Measurements from ENCODE around the gene DRG2. TPM values are rescaled to one million over a fixed set of nuclear protein-coding genes. Genes with fewer than 3 reads are reported as not detected.

The DRG2 gene
- total RNA-seq, 2 donors from 2014 or later: 43.6 to 52.3 TPM

DNA sequence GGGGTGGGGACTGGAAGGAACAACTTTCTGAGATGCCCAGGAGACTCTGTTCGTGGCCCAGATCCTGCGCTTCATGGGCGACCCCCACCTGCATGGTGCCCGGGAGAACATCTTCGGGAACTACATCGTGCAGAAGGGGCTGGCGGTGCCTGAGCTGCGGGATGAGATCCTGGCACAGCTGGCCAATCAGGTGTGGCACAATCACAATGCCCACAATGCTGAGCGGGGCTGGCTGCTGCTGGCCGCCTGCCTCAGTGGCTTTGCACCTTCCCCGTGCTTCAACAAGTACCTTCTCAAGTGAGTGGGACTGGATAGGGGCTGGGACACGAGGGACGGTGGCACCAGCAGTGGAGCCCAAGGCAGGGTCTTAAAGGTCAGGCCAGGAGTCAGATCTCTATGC lies 58.1 kb downstream of the DRG2 start:
- Mint-ChIP-seq H3K4me1 (peaks cover 4% of the 10 kb centered on the region), H3K27ac (no peak overlapping the region), H3K27me3 (peaks cover 2% of the 10 kb centered on the region), H3K36me3 (ENCODE audit: low read depth) (no peaks in the 10 kb centered on the region), H3K4me3 (no peak overlapping the region)
- no peaks in the 10 kb centered on the region for H3K9me3 ChIP-seq (ENCODE audit: control insufficient read depth, low read length, poor library complexity, severe bottlenecking)
- DNase-seq (no peak), ATAC-seq (no peak)

DNA sequence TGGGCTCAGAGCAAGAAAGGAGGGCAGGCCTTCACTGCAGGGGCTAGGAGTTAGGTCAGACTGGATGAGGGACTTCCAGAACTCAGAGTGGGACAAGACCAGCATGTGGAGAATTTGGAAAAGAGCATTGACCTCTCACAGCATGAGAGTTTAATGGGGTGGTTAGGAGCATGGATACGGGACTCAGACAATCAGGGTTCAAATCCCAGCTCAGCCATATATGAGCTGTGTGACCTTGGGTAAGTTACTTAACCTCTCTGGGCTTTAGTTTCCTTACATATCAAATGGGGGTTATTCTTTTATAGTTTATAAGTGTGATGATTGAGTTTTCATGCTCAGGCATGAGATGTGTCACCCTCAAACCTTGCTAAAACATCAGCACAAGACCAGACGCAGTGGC lies 58.5 kb downstream of the DRG2 start:
- Mint-ChIP-seq H3K4me1 (peaks cover 1% of the 10 kb centered on the region), H3K4me3 (no peak overlapping the region), H3K27me3 (peaks cover 5% of the 10 kb centered on the region), H3K27ac (no peak overlapping the region), H3K36me3 (ENCODE audit: low read depth) (no peaks in the 10 kb centered on the region)
- ATAC-seq: no peak
- DNase-seq: no peak
- H3K9me3 ChIP-seq (ENCODE audit: control insufficient read depth, low read length, poor library complexity, severe bottlenecking): no peaks in the 10 kb centered on the region

DNA sequence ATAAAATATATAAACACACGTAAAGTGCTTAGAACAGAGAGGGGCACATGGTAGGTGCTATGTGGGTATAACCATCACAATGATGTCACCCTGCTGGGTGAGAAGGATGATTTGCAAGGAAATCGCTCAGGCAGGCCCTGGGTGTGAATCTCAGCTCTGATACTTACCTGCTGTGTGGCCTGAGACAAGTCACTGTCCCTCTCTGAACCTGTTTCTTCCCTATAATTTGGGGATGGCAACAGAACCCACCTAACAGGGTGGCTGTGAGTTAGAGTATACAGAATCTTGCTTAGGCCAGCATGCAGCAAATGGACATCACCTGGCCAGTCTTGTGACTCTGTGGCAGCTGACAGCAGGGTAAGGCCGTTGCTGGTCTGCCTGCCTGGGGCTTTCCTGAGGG lies 59.2 kb downstream of the DRG2 start:
- H3K9me3 ChIP-seq (ENCODE audit: control insufficient read depth, low read length, poor library complexity, severe bottlenecking): no peaks in the 10 kb centered on the region
- no peak for ATAC-seq
- DNase-seq: no peak
- Mint-ChIP-seq H3K27ac (no peak overlapping the region), H3K27me3 (peaks cover 5% of the 10 kb centered on the region), H3K4me1 (no peaks in the 10 kb centered on the region), H3K4me3 (no peak overlapping the region), H3K36me3 (ENCODE audit: low read depth) (no peaks in the 10 kb centered on the region)

DNA sequence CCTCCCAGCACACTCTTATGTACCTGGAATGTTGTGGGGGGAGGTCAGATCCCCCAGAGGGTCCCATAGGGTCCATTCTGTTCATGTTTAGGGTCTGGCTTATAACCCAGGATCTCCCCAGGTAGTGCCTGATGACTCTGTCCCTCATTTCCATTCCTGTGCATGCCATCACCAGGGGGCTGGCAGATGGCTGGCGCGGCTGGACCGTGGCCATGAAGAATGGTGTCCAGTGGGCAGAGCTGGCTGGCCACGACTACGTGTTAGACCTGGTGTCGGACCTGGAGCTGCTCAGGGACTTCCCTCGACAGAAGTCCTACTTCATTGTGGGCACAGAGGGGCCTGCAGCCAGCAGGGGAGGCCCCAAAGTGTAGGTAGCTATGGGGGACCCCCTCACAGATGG lies 60.8 kb downstream of the DRG2 start:
- peaks cover 10% of the 10 kb centered on the region for H3K27me3 Mint-ChIP-seq
- DNase-seq (no peak), ATAC-seq (no peak)
- no peaks in the 10 kb centered on the region for H3K36me3 Mint-ChIP-seq (ENCODE audit: low read depth)
- no peak overlapping the region for H3K27ac Mint-ChIP-seq
- no peaks in the 10 kb centered on the region for H3K9me3 ChIP-seq (ENCODE audit: control insufficient read depth, low read length, poor library complexity, severe bottlenecking)
- H3K4me1 Mint-ChIP-seq: peaks cover under 1% of the 10 kb centered on the region
- H3K4me3 Mint-ChIP-seq: no peak overlapping the region

DNA sequence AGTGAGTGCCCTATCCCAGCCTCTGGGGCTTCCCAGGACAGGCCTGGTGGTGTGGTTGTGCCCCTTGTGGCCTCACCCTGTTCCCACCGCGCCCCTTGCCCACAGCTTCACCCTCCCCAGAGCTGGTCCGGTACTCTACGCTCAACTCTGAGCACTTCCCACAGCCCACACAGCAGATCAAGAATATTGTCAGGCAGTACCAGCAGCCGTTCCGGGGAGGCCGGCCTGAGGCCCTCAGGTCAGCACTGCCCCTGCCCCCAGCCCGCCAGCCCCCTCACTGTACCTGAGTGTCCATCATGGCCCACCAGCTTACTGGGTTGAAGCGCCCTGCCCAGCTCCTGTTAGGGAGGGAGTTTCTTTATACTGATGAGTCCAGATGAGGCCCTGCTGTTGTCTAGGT lies 63.5 kb downstream of the DRG2 start:
- peaks cover 6% of the 10 kb centered on the region for H3K4me1 Mint-ChIP-seq
- no peak for ATAC-seq
- H3K9me3 ChIP-seq (ENCODE audit: control insufficient read depth, low read length, poor library complexity, severe bottlenecking): no peaks in the 10 kb centered on the region
- H3K27me3 Mint-ChIP-seq: peaks cover 10% of the 10 kb centered on the region
- H3K27ac Mint-ChIP-seq: no peak overlapping the region
- no peak for DNase-seq
- H3K36me3 Mint-ChIP-seq (ENCODE audit: low read depth): no peaks in the 10 kb centered on the region
- H3K4me3 Mint-ChIP-seq: no peak overlapping the region

- no peaks in the 10 kb centered on the region for H3K36me3 Mint-ChIP-seq (ENCODE audit: low read depth)
- no peak for ATAC-seq
- H3K4me1 Mint-ChIP-seq: peaks cover 19% of the 10 kb centered on the region
- no peaks in the 10 kb centered on the region for H3K9me3 ChIP-seq (ENCODE audit: control insufficient read depth, low read length, poor library complexity, severe bottlenecking)
- H3K27me3 Mint-ChIP-seq: peaks cover 10% of the 10 kb centered on the region
- H3K27ac Mint-ChIP-seq: no peak overlapping the region
- DNase-seq: no peak
- no peak overlapping the region for H3K4me3 Mint-ChIP-seq
Measured at GRCh38 chr17:18155179-18155578, 67.4 kb downstream of the DRG2 start.

DNA sequence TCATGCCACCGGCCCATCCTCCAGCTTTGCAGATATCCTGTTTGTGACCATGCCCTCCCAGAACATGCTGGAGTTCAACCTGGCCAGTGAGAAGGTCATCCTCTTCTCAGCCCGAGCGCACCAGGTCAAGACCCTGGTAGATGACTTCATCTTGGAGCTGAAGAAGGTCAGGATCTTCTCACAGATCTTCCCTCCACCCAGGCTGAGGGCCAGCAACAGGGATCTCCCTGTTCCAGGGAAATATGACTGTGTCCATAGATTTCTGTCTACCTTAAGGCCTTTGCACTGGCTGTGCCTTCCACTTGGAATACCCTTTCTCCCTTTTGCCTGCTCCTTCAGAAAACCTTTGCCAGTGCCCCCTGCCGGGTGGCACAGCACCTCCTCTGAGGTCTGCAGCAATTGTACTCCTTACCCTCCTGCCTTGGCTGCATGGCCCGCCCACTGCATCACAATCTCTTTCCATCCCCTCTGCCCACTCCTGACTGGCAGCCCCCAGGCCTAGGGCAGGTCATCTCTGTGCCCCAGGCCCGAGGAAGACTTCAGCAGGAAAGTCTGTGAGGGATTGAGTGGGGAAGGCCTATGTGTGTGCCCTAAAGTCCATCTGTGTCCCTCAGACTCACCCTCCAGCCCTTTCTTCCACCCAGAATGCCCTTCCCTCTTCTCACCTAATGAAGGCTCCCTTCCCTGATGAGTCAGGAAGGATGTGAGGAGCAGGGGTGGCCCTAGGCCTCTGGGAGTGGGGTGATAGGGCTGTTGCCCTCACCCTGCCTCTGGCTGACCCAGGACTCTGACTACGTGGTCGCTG lies 68.6 kb downstream of the DRG2 start:
- Mint-ChIP-seq H3K36me3 (ENCODE audit: low read depth) (peaks cover under 1% of the 10 kb centered on the region), H3K4me3 (no peak overlapping the region), H3K27ac (peak overlapping the region; percentile 37)

GRCh38 chr17:18156976-18157280 lies 69.2 kb downstream of the DRG2 start:
- Mint-ChIP-seq H3K27me3 (peaks cover 10% of the 10 kb centered on the region), H3K36me3 (ENCODE audit: low read depth) (peaks cover 3% of the 10 kb centered on the region), H3K27ac (peak overlapping the region; percentile 37), H3K4me3 (no peak overlapping the region), H3K4me1 (peaks cover 19% of the 10 kb centered on the region)
- ATAC-seq (no peak), DNase-seq (no peak)
- no peaks in the 10 kb centered on the region for H3K9me3 ChIP-seq (ENCODE audit: control insufficient read depth, low read length, poor library complexity, severe bottlenecking)

More for the DNA sequence above, 68.6 kb downstream of the DRG2 start:
- Mint-ChIP-seq H3K4me1 (peaks cover 19% of the 10 kb centered on the region), H3K27me3 (peaks cover 6% of the 10 kb centered on the region)
- H3K9me3 ChIP-seq (ENCODE audit: control insufficient read depth, low read length, poor library complexity, severe bottlenecking): no peaks in the 10 kb centered on the region
- no peak for ATAC-seq
- no peak for DNase-seq

Other genes with a start within 250 kb of the DRG2 start
- gene TOM1L2, start 115.5 kb upstream of the DRG2 start, total RNA-seq: 10 to 100 TPM; 42.2 to 44.2 TPM
- gene DRC3, start 115.1 kb upstream of the DRG2 start, total RNA-seq: not detected
- gene ATPAF2, start 48.8 kb upstream of the DRG2 start, total RNA-seq: 10 to 100 TPM; 24.3 to 26.7 TPM
- 1 to 10 TPM; 6.7 to 7.8 TPM for gene GID4, start 48.5 kb upstream of the DRG2 start, total RNA-seq
- gene MYO15A, start 20.8 kb downstream of the DRG2 start, total RNA-seq: 1 to 10 TPM in 1 of 2 donors, under 1 TPM in 1; 0.65 to 1.4 TPM
- 100 to 1,000 TPM; 100 to 104 TPM for gene ALKBH5, start 95.9 kb downstream of the DRG2 start, total RNA-seq
- 10 to 100 TPM; 14.6 to 16.2 TPM for gene LLGL1, start 137.7 kb downstream of the DRG2 start, total RNA-seq
- 100 to 1,000 TPM; 276 to 284 TPM for gene FLII, start 170.8 kb downstream of the DRG2 start, total RNA-seq
- 10 to 100 TPM in 1 of 2 donors, 1 to 10 TPM in 1; 6.1 to 10.2 TPM for gene MIEF2, start 172.7 kb downstream of the DRG2 start, total RNA-seq
- 10 to 100 TPM; 31.8 to 38.4 TPM for gene TOP3A, start 227.0 kb downstream of the DRG2 start, total RNA-seq
- gene SMCR8, start 227.3 kb downstream of the DRG2 start, total RNA-seq: 10 to 100 TPM; 37.9 to 51.6 TPM

Data from T-helper 17 cell (primary cell).